ENCODE measurements around the gene WWOX. TPM values are rescaled to one million over a fixed set of nuclear protein-coding genes. Genes with fewer than 3 reads are reported as not detected.

The WWOX gene
- total and polyA plus RNA-seq, 2 of the 13 experiments (the other 11 are each of a cell fraction or from before 2014, with no cell fraction given): 9.1 to 37.4 TPM

GRCh38 chr16:78407191-78407590 is 307.7 kb downstream of the WWOX start:
- Histone ChIP-seq H3K4me2 (ENCODE audit: low read depth, low read length) (no peak overlapping the region), H2AFZ (ENCODE audit: low read length) (no peak overlapping the region), H3K36me3 (replicated peaks in 1 of 2; ENCODE audit: control insufficient read depth in 1 of 2, insufficient read depth in 2 of 2, low read length in 2 of 2) (no peaks in the 10 kb centered on the region), H3K4me3 (replicated peaks in 1 of 3; ENCODE audit: insufficient read depth in 1 of 3, low read depth in 2 of 3, low read length in 3 of 3) (no peak overlapping the region), H3K27me3 (ENCODE audit: control insufficient read depth in 1 of 2, insufficient read depth in 2 of 2, low read length in 2 of 2) (no peaks in the 10 kb centered on the region), H3K4me1 (ENCODE audit: insufficient read depth, low read length) (no peaks in the 10 kb centered on the region), H4K20me1 (ENCODE audit: insufficient read depth, low read length) (no peaks in the 10 kb centered on the region), H3K9me3 (ENCODE audit: low read length) (peaks cover 8% of the 10 kb centered on the region; the same call in 1 of the 2 replicates), H3K27ac (ENCODE audit: extremely low read length, insufficient read depth, low read length) (no peak overlapping the region), H3K9ac (ENCODE audit: insufficient read depth, low read depth, low read length) (no peak overlapping the region), H3K79me2 (ENCODE audit: insufficient read depth, low read length) (no peaks in the 10 kb centered on the region)
- in situ Hi-C loops (cut with HindIII; ENCODE audit: extremely low pct_ligation_motif_present, low pct_unique_long_range_greater_than_20kb): no loop called here
- POLR2A ChIA-PET: no interaction called here
- TF ChIP-seq ZKSCAN1 (IDR thresholded peaks at IDR 0.05; ENCODE audit: low read length) (no peak), RXRA (CRISPR knock-in tag; IDR thresholded peaks at IDR 0.05) (no peak), PLRG1 (conservative IDR thresholded peaks at IDR 0.05) (no peak), ZNF777 (CRISPR knock-in tag; IDR thresholded peaks at IDR 0.05) (no peak), ZBTB49 (CRISPR knock-in tag; IDR thresholded peaks at IDR 0.05; ENCODE audit: borderline replicate concordance) (no peak), ZGPAT (CRISPR knock-in tag; IDR thresholded peaks at IDR 0.05) (no peak), AFF4 (CRISPR knock-in tag; IDR thresholded peaks at IDR 0.05) (no peak), IRF1 (CRISPR knock-in tag; IDR thresholded peaks at IDR 0.05; ENCODE audit: low read depth) (no peak), SETDB1 (CRISPR knock-in tag; IDR thresholded peaks at IDR 0.05; ENCODE audit: borderline replicate concordance) (no peak), NCOA2 (CRISPR knock-in tag; IDR thresholded peaks at IDR 0.05) (no peak), NBN (conservative IDR thresholded peaks at IDR 0.05) (no peak), ZNF589 (CRISPR knock-in tag; conservative IDR thresholded peaks at IDR 0.05) (no peak), KAT7 (CRISPR knock-in tag; IDR thresholded peaks at IDR 0.05; ENCODE audit: borderline replicate concordance) (no peak), ZNF383 (CRISPR knock-in tag; IDR thresholded peaks at IDR 0.05; ENCODE audit: borderline replicate concordance) (no peak), ZNF614 (CRISPR knock-in tag; IDR thresholded peaks at IDR 0.05; ENCODE audit: borderline replicate concordance) (no peak)
- FAIRE-seq: no peak
- CTCF ChIA-PET (ENCODE audit: low intra/inter-chr PET ratio, low total read pairs): no interaction called here
- no TSS peak for BruUV-seq (replicated peaks)
- no peak for DNase-seq (ENCODE audit: low spot score)
- intact Hi-C loops (cut with micrococcal nuclease; ENCODE audit: unreplicated experiment): no loop called here
- no peak for ATAC-seq
